HUES6 (cell line): ENCODE results near the gene SLC6A4.

Experiments
- H3K27ac ChIP-seq: 2 replicates; pipeline ENCODE4 v1.7.0; 2013; ENCODE audit warnings: low read depth, mild to moderate bottlenecking, low read length, inconsistent platforms
- H3K27me3 ChIP-seq: 2 replicates; pipeline ENCODE4 v1.6.1; 2013; ENCODE audit warnings: low read length; ENCODE audit not compliant: control insufficient read depth, insufficient read depth
- H3K36me3 ChIP-seq: 2 replicates; pipeline ENCODE4 v1.6.1; 2013; ENCODE audit warnings: low read length; ENCODE audit not compliant: control insufficient read depth, insufficient read depth
- H3K4me1 ChIP-seq: 2 replicates; pipeline ENCODE4 v1.6.1; 2013; ENCODE audit warnings: low read length; ENCODE audit not compliant: control insufficient read depth, insufficient read depth
- H3K4me3 ChIP-seq: 2 replicates; pipeline ENCODE4 v1.5.1; 2013; ENCODE audit warnings: low read depth, low read length
- H3K9ac ChIP-seq: one replicate; pipeline ENCODE4 v1.6.1; 2013; ENCODE audit warnings: mild to moderate bottlenecking, low read length
- H3K9me3 ChIP-seq: 2 replicates; pipeline ENCODE4 v1.6.1; 2013; ENCODE audit warnings: low read depth, low read length; ENCODE audit not compliant: control insufficient read depth, insufficient read depth

The SLC6A4 gene

GRCh38 chr17:30238387-30239088 is 3.0 kb upstream of the SLC6A4 start:
- Histone ChIP-seq H3K4me3 (peak overlapping the region; percentile 62), H3K9ac (peak overlapping the region; percentile 18), H3K36me3 (no peaks in the 10 kb centered on the region), H3K4me1 (peaks cover 20% of the 10 kb centered on the region), H3K27me3 (peaks cover 61% of the 10 kb centered on the region), H3K27ac (no peak overlapping the region), H3K9me3 (no peaks in the 10 kb centered on the region)

GRCh38 chr17:30238003-30238344 is 2.5 kb upstream of the SLC6A4 start:
- Histone ChIP-seq H3K27ac (no peak overlapping the region), H3K27me3 (peaks cover 67% of the 10 kb centered on the region), H3K4me1 (peaks cover 20% of the 10 kb centered on the region), H3K9ac (no peak overlapping the region), H3K4me3 (peak overlapping the region; percentile 62), H3K36me3 (no peaks in the 10 kb centered on the region), H3K9me3 (no peaks in the 10 kb centered on the region)

- H3K9me3 ChIP-seq: no peaks in the 10 kb centered on the region
- H3K36me3 ChIP-seq: no peaks in the 10 kb centered on the region
- H3K4me3 ChIP-seq: peak overlapping the region; percentile 62
- peaks cover 72% of the 10 kb centered on the region for H3K27me3 ChIP-seq
- no peak overlapping the region for H3K9ac ChIP-seq
- no peak overlapping the region for H3K27ac ChIP-seq
- peaks cover 20% of the 10 kb centered on the region for H3K4me1 ChIP-seq
Measured at GRCh38 chr17:30237296-30238002, 2.0 kb upstream of the SLC6A4 start.

- Histone ChIP-seq H3K9me3 (no peaks in the 10 kb centered on the region), H3K4me1 (peaks cover 20% of the 10 kb centered on the region), H3K36me3 (no peaks in the 10 kb centered on the region), H3K27ac (no peak overlapping the region), H3K27me3 (peaks cover 79% of the 10 kb centered on the region), H3K9ac (no peak overlapping the region), H3K4me3 (peak overlapping the region; percentile 68)
Measured at GRCh38 chr17:30236766-30237165, 1.3 kb upstream of the SLC6A4 start.

GRCh38 chr17:30236297-30236624 is 764 bp upstream of the SLC6A4 start:
- Histone ChIP-seq H3K36me3 (no peaks in the 10 kb centered on the region), H3K27ac (no peak overlapping the region), H3K9me3 (no peaks in the 10 kb centered on the region), H3K9ac (no peak overlapping the region), H3K4me3 (peak overlapping the region; percentile 68), H3K4me1 (peaks cover 20% of the 10 kb centered on the region), H3K27me3 (peaks cover 81% of the 10 kb centered on the region)

GRCh38 chr17:30234964-30235363 is 533 bp downstream of the SLC6A4 start:
- no peak overlapping the region for H3K27ac ChIP-seq
- H3K4me3 ChIP-seq: peak overlapping the region; percentile 68
- H3K4me1 ChIP-seq: peaks cover 20% of the 10 kb centered on the region
- no peaks in the 10 kb centered on the region for H3K9me3 ChIP-seq
- no peak overlapping the region for H3K9ac ChIP-seq
- peaks cover 92% of the 10 kb centered on the region for H3K27me3 ChIP-seq
- no peaks in the 10 kb centered on the region for H3K36me3 ChIP-seq

GRCh38 chr17:30234296-30234695 is 1.2 kb downstream of the SLC6A4 start:
- Histone ChIP-seq H3K4me1 (peaks cover 20% of the 10 kb centered on the region), H3K9me3 (no peaks in the 10 kb centered on the region), H3K27ac (no peak overlapping the region), H3K9ac (no peak overlapping the region), H3K36me3 (no peaks in the 10 kb centered on the region), H3K27me3 (peaks cover 87% of the 10 kb centered on the region), H3K4me3 (no peak overlapping the region)

GRCh38 chr17:30232824-30233427 is 2.6 kb downstream of the SLC6A4 start:
- H3K27ac ChIP-seq: no peak overlapping the region
- H3K27me3 ChIP-seq: peaks cover 82% of the 10 kb centered on the region
- H3K36me3 ChIP-seq: no peaks in the 10 kb centered on the region
- peaks cover 7% of the 10 kb centered on the region for H3K4me1 ChIP-seq
- H3K9me3 ChIP-seq: no peaks in the 10 kb centered on the region
- H3K9ac ChIP-seq: no peak overlapping the region
- H3K4me3 ChIP-seq: no peak overlapping the region

- Histone ChIP-seq H3K9me3 (no peaks in the 10 kb centered on the region), H3K27me3 (peaks cover 76% of the 10 kb centered on the region), H3K4me3 (no peak overlapping the region), H3K36me3 (no peaks in the 10 kb centered on the region), H3K9ac (no peak overlapping the region), H3K27ac (no peak overlapping the region), H3K4me1 (no peaks in the 10 kb centered on the region)
Measured at GRCh38 chr17:30232015-30232823, 3.3 kb downstream of the SLC6A4 start.

- H3K9me3 ChIP-seq: no peaks in the 10 kb centered on the region
- H3K4me3 ChIP-seq: no peak overlapping the region
- H3K4me1 ChIP-seq: no peaks in the 10 kb centered on the region
- H3K9ac ChIP-seq: no peak overlapping the region
- H3K36me3 ChIP-seq: no peaks in the 10 kb centered on the region
- H3K27me3 ChIP-seq: peaks cover 63% of the 10 kb centered on the region
- no peak overlapping the region for H3K27ac ChIP-seq
Measured at GRCh38 chr17:30230596-30231125, 4.8 kb downstream of the SLC6A4 start.
